Mucosa of descending colon (tissue), 3 donors: ENCODE results near the gene ZNF532. TPM values are rescaled to one million over a fixed set of nuclear protein-coding genes. Genes with fewer than 3 reads are reported as not detected.

ENCODE experiments used
- ATAC-seq: fragments of 200-7000 bp; cut with Tn5 transposase; one replicate; pipeline ENCODE4 v1.9.1; 2020; ENCODE audit warnings: mild to moderate bottlenecking, moderate library complexity
- DNase-seq, 3 donors: peaks; one replicate each; pipeline ENCODE4 v3.0.0-alpha.2; 2020
- H3K36me3 ChIP-seq: fragments of 200-600 bp; one replicate; pipeline ENCODE4 v1.8.0; 2021; ENCODE audit warnings: low read depth, mild to moderate bottlenecking
- H3K4me1 ChIP-seq: fragments of 200-600 bp; one replicate; pipeline ENCODE4 v1.8.0; 2021; ENCODE audit warnings: low read depth, mild to moderate bottlenecking
- H3K4me3 ChIP-seq: fragments of 200-600 bp; one replicate; pipeline ENCODE4 v1.8.0; 2021; ENCODE audit warnings: mild to moderate bottlenecking
- H3K9me3 ChIP-seq: fragments of 200-600 bp; one replicate; pipeline ENCODE4 v1.8.0; 2021; ENCODE audit warnings: mild to moderate bottlenecking
- intact Hi-C, 2 donors: fragments of 100-400 bp; cut with DNase I in 1 of 2; cut with micrococcal nuclease in 1 of 2; formaldehyde crosslinking; loops; one replicate each; pipeline versions ENCODE4 v1.11.0 to v1.11.1; 2022; cut with DNase I, micrococcal nuclease
- total RNA-seq, 3 donors: library from RNA; stranded (reverse); fragmentation: NEBNext Ultra II Directional in 2 of 3; extraction: Animal tissue kit (Norgen Biotek cat#: 25700) in 2 of 3; gene quantifications; one replicate each; pipeline versions ENCODE4 v1.2.1 to v1.2.4, GENCODE V29; 2021 to 2023
- TF ChIP-seq, protein P1 (sequence below): fragments of 200-600 bp; IDR thresholded peaks from one replicate; pipeline ENCODE4 v1.8.0; 2022; ENCODE audit warnings: antibody characterized with exemption, mild to moderate bottlenecking
- donor health status: DM: no; HTN: no; CAD: no; lungs with moderate emphysema.
- donor health status: DM: no; HTN: no; CAD: no.
- donor health status: DM: no; HTN: yes; CAD: no.

The ZNF532 gene
- total RNA-seq, 3 donors from 2014 or later, result 11.2 to 104 (median 16.3) TPM

DNA sequence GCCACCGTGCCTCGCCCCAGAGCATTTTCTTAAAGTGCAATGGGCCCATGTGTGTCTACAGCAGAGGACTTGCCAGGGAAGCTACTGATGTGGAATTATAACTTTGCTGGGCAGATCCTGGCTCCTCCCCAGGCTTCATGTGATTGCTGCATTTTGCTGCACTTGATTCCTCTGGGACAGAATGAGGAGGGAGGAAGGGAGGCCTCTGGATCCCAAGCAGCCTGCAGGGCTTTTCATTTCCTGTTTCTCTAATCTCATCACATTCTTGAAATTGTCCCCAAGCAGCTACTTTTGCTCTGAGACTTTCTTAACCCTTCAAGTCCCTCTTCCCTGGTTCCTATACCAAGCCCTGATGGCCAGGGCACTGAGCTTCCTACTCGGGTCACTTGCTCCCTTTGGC lies 140.6 kb downstream of the ZNF532 start:
- Histone ChIP-seq H3K36me3 (no peaks in the 10 kb centered on the region), H3K4me3 (no peak overlapping the region), H3K9me3 (no peaks in the 10 kb centered on the region), H3K4me1 (no peaks in the 10 kb centered on the region)
- intact Hi-C loops, result no loop called here
- ATAC-seq (no peak), DNase-seq (no peak)
- TF ChIP-seq, protein P1, sequence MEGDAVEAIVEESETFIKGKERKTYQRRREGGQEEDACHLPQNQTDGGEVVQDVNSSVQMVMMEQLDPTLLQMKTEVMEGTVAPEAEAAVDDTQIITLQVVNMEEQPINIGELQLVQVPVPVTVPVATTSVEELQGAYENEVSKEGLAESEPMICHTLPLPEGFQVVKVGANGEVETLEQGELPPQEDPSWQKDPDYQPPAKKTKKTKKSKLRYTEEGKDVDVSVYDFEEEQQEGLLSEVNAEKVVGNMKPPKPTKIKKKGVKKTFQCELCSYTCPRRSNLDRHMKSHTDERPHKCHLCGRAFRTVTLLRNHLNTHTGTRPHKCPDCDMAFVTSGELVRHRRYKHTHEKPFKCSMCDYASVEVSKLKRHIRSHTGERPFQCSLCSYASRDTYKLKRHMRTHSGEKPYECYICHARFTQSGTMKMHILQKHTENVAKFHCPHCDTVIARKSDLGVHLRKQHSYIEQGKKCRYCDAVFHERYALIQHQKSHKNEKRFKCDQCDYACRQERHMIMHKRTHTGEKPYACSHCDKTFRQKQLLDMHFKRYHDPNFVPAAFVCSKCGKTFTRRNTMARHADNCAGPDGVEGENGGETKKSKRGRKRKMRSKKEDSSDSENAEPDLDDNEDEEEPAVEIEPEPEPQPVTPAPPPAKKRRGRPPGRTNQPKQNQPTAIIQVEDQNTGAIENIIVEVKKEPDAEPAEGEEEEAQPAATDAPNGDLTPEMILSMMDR, result no peak

DNA sequence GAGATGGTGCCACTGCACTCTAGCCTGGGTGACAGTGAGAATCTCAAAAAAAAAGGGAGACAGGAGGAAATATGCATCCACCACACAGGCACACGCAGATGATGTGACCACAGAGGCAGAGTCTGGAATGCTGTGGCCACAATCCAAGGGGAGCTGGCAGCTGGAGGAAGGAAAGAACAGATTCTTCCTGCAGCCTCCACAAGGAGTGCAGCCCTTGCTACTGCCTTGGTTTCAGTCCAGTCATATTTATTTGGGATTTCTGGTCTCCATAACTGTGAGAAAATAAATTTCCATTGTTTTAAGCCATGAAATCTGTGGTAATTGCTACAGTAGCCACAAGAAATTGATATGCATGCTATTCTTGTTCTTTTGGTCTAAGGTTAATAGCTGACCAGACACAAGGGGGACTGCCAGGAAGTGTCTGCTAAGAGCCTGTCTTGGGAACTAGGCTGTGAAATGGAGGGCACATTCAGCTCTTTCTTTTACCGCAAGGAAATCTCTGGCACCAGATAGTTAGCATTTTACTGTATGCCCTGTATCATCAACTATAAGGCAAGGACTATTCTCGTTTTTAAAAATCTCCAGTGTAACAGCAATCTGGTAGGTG lies 141.9 kb downstream of the ZNF532 start:
- H3K9me3 ChIP-seq, result no peaks in the 10 kb centered on the region
- no peaks in the 10 kb centered on the region for H3K4me1 ChIP-seq
- TF ChIP-seq, protein P1, result no peak
- no peak for ATAC-seq
- DNase-seq, result no peak
- H3K36me3 ChIP-seq, result no peaks in the 10 kb centered on the region
- no peak overlapping the region for H3K4me3 ChIP-seq
- intact Hi-C loops, result no loop called here

DNA sequence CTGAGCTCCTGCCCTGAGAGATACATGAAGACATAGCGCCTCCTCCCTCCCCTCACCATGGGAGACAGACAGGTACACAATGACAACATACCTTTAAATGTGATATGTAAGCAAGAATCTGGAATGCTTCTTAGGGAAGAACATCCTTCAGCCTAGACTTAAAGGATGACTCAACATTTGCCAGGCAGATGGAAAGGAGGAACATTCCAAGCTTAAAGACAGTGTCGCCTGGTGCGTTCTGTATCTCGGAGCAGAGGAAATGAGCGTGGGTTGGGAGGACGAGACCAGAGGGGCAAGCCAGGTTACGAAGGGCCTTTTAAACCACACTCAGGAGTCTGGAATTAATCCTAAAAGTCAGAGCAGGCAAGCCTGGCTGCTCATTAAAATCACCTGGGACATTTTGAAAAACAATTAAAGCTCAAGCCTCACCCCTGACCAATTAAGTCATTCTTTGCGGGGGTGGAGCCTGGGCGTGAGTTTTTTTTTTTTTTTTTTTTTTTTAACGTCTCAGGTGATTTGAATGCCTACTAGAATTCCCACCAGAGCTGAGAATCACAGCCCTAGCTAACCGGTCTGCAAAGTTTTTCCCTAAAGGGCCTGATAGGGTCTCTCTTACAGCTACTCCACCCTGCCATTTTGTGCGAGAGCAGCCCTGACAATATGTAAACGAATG lies 143.8 kb downstream of the ZNF532 start:
- no peaks in the 10 kb centered on the region for H3K4me1 ChIP-seq
- H3K9me3 ChIP-seq, result no peaks in the 10 kb centered on the region
- intact Hi-C loops, result no loop called here
- TF ChIP-seq, protein P1, result no peak
- ATAC-seq (no peak), DNase-seq (no peak)
- no peaks in the 10 kb centered on the region for H3K36me3 ChIP-seq
- no peak overlapping the region for H3K4me3 ChIP-seq

DNA sequence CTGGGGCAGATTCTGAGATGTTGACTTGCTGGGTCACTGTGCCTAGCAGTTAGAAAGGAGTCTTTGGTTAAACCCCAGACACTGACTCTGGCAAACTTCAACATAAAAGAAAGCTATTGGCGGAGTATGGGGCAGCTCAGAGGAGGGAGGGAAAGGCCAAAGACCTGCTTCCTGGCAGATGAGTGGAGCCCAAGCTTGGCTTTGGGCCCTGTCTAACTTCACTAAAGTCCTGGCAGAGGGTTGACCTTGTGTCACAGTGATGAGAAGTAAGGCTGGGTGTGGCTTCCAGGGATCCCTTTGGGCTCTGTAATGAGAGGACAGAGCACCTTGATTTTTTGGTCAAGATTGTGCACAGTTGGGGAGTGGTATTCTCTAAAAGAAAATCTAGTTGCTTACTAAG lies 145.2 kb downstream of the ZNF532 start:
- no peaks in the 10 kb centered on the region for H3K36me3 ChIP-seq
- intact Hi-C loops, result no loop called here
- TF ChIP-seq, protein P1, result no peak
- no peak overlapping the region for H3K4me3 ChIP-seq
- H3K4me1 ChIP-seq, result no peaks in the 10 kb centered on the region
- ATAC-seq (no peak), DNase-seq (no peak)
- H3K9me3 ChIP-seq, result no peaks in the 10 kb centered on the region

DNA sequence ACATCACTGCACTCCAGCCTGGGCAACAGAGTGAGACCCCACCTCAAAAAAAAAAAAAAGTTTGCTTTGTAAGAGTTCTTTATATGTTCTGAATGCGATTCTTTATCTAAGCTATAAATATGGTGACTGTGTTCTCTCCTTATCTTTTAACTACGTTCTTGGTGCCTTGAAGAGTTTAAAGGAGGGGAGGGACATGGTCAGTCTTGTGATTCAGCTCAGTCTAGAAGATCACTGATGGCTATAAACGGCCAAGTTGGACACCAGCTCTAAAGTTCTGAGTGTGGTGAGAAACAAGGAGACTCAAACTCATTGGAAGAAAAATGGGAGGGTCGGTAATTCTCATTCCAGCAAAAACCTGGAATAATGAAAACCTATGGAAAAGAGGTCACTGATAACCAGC lies 146.6 kb downstream of the ZNF532 start:
- intact Hi-C loops, result no loop called here
- TF ChIP-seq, protein P1, result no peak
- DNase-seq, result no peak

More for the DNA sequence above, 146.6 kb downstream of the ZNF532 start:
- ATAC-seq, result no peak
- no peaks in the 10 kb centered on the region for H3K36me3 ChIP-seq
- H3K4me1 ChIP-seq, result no peaks in the 10 kb centered on the region
- H3K9me3 ChIP-seq, result no peaks in the 10 kb centered on the region
- H3K4me3 ChIP-seq, result no peak overlapping the region
